Gastrocnemius medialis (tissue), 4 donors: ENCODE results near the gene CCDC142. TPM values are rescaled to one million over a fixed set of nuclear protein-coding genes. Genes with fewer than 3 reads are reported as not detected.

Experiments used
- ATAC-seq, 2 donors: fragments of 150-250 bp; one replicate each; pipeline ENCODE4 v1.9.1; 2016
- DNase-seq, 2 donors: peaks; one replicate each; pipeline ENCODE4 v3.0.0-alpha.2; 2019
- H3K27ac ChIP-seq, 4 donors: fragments of 200-600 bp; sonication (generic); 1 replicate in 1 of 4; 2 replicates in 3 of 4; pipeline ENCODE4 v1.5.1; 2016 to 2018; ENCODE audit warnings: mild to moderate bottlenecking in 2 of 4, moderate library complexity in 1 of 4
- H3K27me3 ChIP-seq, 3 donors: fragments of 200-600 bp; sonication (generic) in 2 of 3; 1 replicate in 1 of 3; 2 replicates in 2 of 3; pipeline versions ENCODE4 v1.5.1 to v1.6.0; 2016 to 2019; ENCODE audit warnings: mild to moderate bottlenecking in 1 of 3, moderate library complexity in 1 of 3
- H3K36me3 ChIP-seq, 2 donors: fragments of 200-600 bp; sonication (generic) in 1 of 2; one replicate each; pipeline ENCODE4 v1.5.1; 2017 to 2018
- H3K4me1 ChIP-seq, 2 donors: fragments of 200-600 bp; sonication (generic) in 1 of 2; one replicate each; pipeline ENCODE4 v1.5.1; 2016 to 2017; ENCODE audit warnings: mild to moderate bottlenecking in 2 of 2
- H3K4me3 ChIP-seq, 4 donors: fragments of 200-600 bp; sonication (generic) in 3 of 4; 1 replicate in 1 of 4; 2 replicates in 3 of 4; pipeline ENCODE4 v1.5.1; 2016 to 2019; ENCODE audit warnings: mild to moderate bottlenecking in 2 of 4
- H3K9me3 ChIP-seq, 3 donors: fragments of 200-600 bp; sonication (generic) in 2 of 3; 1 replicate in 1 of 3; 2 replicates in 2 of 3; pipeline ENCODE4 v1.5.1; 2016 to 2019
- CTCF ChIP-seq, 5 experiments: fragments of 450-650 bp in 3 of 5; fragments of 200-600 bp in 2 of 5; sonication (generic) in 2 of 5; IDR thresholded peaks in 4 of 5; conservative IDR thresholded peaks in 1 of 5; 1 replicate in 4 of 5; 2 replicates in 1 of 5; pipeline ENCODE4 v1.5.1; 2016 to 2019; ENCODE audit warnings: antibody characterized with exemption in 5 of 5, mild to moderate bottlenecking in 3 of 5, moderate library complexity in 3 of 5
- POLR2A ChIP-seq, 2 donors: fragments of 450-650 bp; IDR thresholded peaks; one replicate each; pipeline ENCODE4 v1.6.1; 2017; ENCODE audit warnings: antibody characterized with exemption in 2 of 2, mild to moderate bottlenecking in 2 of 2, moderate library complexity in 2 of 2
- in situ Hi-C, 4 donors: fragments of 200-750 bp; cut with MboI; loops; one replicate each; pipeline versions ENCODE4 v1.15.0 to v1.8.0; 2017; ENCODE audit warnings: low sequenced_read_pairs in 4 of 4
- intact Hi-C: fragments of 100-400 bp; cut with DNase I; formaldehyde crosslinking; loops from one replicate; pipeline ENCODE4 v1.15.1; 2023; ENCODE audit warnings: low total_unique reads
- total RNA-seq, 4 donors: library from RNA; depleted of rRNA; stranded (reverse); fragments of >200 nt; gene quantifications; one replicate each; pipeline versions ENCODE4 v1.1.0 to v1.2.3, GENCODE V29; 2016

CCDC142 gene
- total RNA-seq, 4 donors from 2014 or later: 5.5 to 7.3 (median 6.0) TPM

GRCh38 chr2:74429487-74430451 lies 53.0 kb downstream of the CCDC142 start:
- TF ChIP-seq POLR2A (IDR thresholded peaks at IDR 0.05) (no peak), CTCF (IDR thresholded peaks at IDR 0.05 in 4 of 5, conservative IDR thresholded peaks at IDR 0.05 in 1 of 5) (no peak)
- H3K4me1 ChIP-seq: no peaks in the 10 kb centered on the region
- intact Hi-C loops: no loop called here
- H3K36me3 ChIP-seq: peaks cover 0 to 17% of the 10 kb centered on the region in 2 donors
- no peak for ATAC-seq
- H3K27ac ChIP-seq: no peak overlapping the region
- no peak for DNase-seq
- H3K9me3 ChIP-seq: no peaks in the 10 kb centered on the region
- H3K4me3 ChIP-seq: no peak overlapping the region
- in situ Hi-C loops: no loop called here
- H3K27me3 ChIP-seq: no peaks in the 10 kb centered on the region

- DNase-seq: no peak
- Histone ChIP-seq H3K27ac (no peak overlapping the region), H3K9me3 (no peaks in the 10 kb centered on the region), H3K4me3 (no peak overlapping the region), H3K27me3 (no peaks in the 10 kb centered on the region), H3K36me3 (peaks cover 0 to 17% of the 10 kb centered on the region in 2 donors), H3K4me1 (no peaks in the 10 kb centered on the region)
- ATAC-seq: no peak
- no peak for TF ChIP-seq CTCF (IDR thresholded peaks at IDR 0.05 in 4 of 5, conservative IDR thresholded peaks at IDR 0.05 in 1 of 5)
- no peak for TF ChIP-seq POLR2A (IDR thresholded peaks at IDR 0.05)
- in situ Hi-C loops: no loop called here
- intact Hi-C loops: no loop called here
Observed at GRCh38 chr2:74428675-74429074, 54.1 kb downstream of the CCDC142 start.

GRCh38 chr2:74427551-74427950 lies 55.2 kb downstream of the CCDC142 start:
- Histone ChIP-seq H3K4me3 (no peak overlapping the region), H3K4me1 (no peaks in the 10 kb centered on the region), H3K27ac (no peak overlapping the region), H3K36me3 (peaks cover 0 to 17% of the 10 kb centered on the region in 2 donors), H3K9me3 (no peaks in the 10 kb centered on the region), H3K27me3 (peaks cover 0 to 11% (median 8%) of the 10 kb centered on the region in 3 donors)
- intact Hi-C loops (no loop called here), in situ Hi-C loops (no loop called here)
- TF ChIP-seq POLR2A (IDR thresholded peaks at IDR 0.05): no peak
- no peak for TF ChIP-seq CTCF (IDR thresholded peaks at IDR 0.05 in 4 of 5, conservative IDR thresholded peaks at IDR 0.05 in 1 of 5)
- ATAC-seq: no peak
- DNase-seq: no peak

GRCh38 chr2:74426181-74426758 lies 56.5 kb downstream of the CCDC142 start:
- H3K36me3 ChIP-seq: peaks cover 0 to 17% of the 10 kb centered on the region in 2 donors
- in situ Hi-C loops: no loop called here

More at GRCh38 chr2:74426181-74426758, 56.5 kb downstream of the CCDC142 start:
- ATAC-seq: no peak
- TF ChIP-seq CTCF (IDR thresholded peaks at IDR 0.05 in 4 of 5, conservative IDR thresholded peaks at IDR 0.05 in 1 of 5) (no peak), POLR2A (IDR thresholded peaks at IDR 0.05) (no peak)
- DNase-seq: no peak
- H3K4me3 ChIP-seq: no peak overlapping the region
- peaks cover 5 to 9% of the 10 kb centered on the region in 2 donors for H3K4me1 ChIP-seq
- peaks cover 11 to 21% (median 18%) of the 10 kb centered on the region in 3 donors for H3K27me3 ChIP-seq
- H3K9me3 ChIP-seq: no peaks in the 10 kb centered on the region
- H3K27ac ChIP-seq: no peak overlapping the region
- intact Hi-C loops: no loop called here
